H1 (cell line): ENCODE results near the gene ZDHHC24.

ENCODE experiments used
- ASH2L ChIP-seq: fragments of 200-600, 300-600 bp; sonication (generic); IDR thresholded peaks from one replicate; pipeline ENCODE4 v1.7.1; 2017; ENCODE audit warnings: low read length
- EP300 ChIP-seq, 2 experiments: IDR thresholded peaks; 1 replicate in 1 of 2; 2 replicates in 1 of 2; pipeline ENCODE4 v1.6.1; 2011 to 2012; ENCODE audit warnings: low read depth in 2 of 2, low read length in 2 of 2, mild to moderate bottlenecking in 2 of 2, borderline replicate concordance in 1 of 2, inconsistent platforms in 1 of 2, moderate library complexity in 1 of 2
- KDM5A ChIP-seq: fragments of 200-600 bp; IDR thresholded peaks from 2 replicates; pipeline ENCODE4 v1.7.1; 2012; ENCODE audit warnings: mild to moderate bottlenecking, low read length, inconsistent platforms, mixed read lengths
- SIN3A ChIP-seq, 2 experiments: IDR thresholded peaks in 1 of 2; conservative IDR thresholded peaks in 1 of 2; 2 replicates each; pipeline ENCODE4 v1.6.1; 2011 to 2012; ENCODE audit warnings: low read length in 2 of 2, improper control_type of control experiment in 1 of 2, low read depth in 1 of 2, mild to moderate bottlenecking in 1 of 2
- TBP ChIP-seq: IDR thresholded peaks from 2 replicates; pipeline ENCODE4 v1.6.1; 2011; ENCODE audit warnings: low read depth, low read length, improper control_type of control experiment
- ZNF274 ChIP-seq: IDR thresholded peaks from 2 replicates; pipeline ENCODE4 v1.7.0; 2012; ENCODE audit warnings: low read length, borderline replicate concordance; ENCODE audit errors: extremely low read depth
- TF ChIP-seq, protein P1 (sequence below), 3 experiments: IDR thresholded peaks; 1 replicate in 2 of 3; 2 replicates in 1 of 3; pipeline versions ENCODE4 v1.5.1 to v1.6.1; 2011; ENCODE audit warnings: low read length in 3 of 3, mild to moderate bottlenecking in 3 of 3, inconsistent platforms in 2 of 3, low read depth in 1 of 3, moderate library complexity in 1 of 3; ENCODE audit not compliant: insufficient read depth in 1 of 3; ENCODE audit errors: control extremely low read depth in 1 of 3
- TF ChIP-seq, protein P2 (sequence below): IDR thresholded peaks from 2 replicates; pipeline ENCODE4 v1.6.1; 2011; ENCODE audit warnings: low read length, improper control_type of control experiment

DNA sequence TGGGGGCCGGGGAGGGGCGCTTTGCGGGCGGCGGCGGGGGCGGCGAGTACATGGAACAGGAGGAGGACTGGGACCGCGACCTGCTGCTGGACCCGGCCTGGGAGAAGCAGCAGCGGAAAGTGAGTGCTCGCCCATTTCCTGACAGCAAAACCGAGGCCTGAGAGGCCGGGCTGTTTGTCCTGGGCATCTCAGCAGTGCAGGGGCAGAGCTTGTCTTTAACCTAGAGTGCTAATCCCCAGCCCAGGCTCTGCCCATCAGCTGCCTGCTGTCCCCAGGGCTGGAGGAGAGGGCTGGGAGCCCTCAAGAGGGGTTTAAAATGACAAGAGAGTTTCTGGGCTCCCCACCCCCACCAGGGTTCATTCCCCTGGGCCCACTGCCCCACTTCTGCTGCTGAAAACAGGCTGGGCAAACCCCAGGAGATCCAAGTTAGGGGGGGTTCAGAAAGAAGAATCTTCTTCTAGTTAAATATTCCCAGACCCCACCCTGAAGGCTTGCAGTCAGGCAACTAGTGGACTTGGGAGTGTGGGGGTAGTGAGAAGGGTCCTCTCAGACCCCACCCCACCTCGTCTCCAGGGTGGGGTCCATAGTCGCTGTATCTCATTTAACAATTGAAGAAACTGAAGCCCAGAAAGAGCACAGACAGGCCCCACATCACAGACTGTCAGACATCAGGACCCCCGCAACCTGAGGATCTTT lies 1.3 kb upstream of the ZDHHC24 start:
- TF ChIP-seq ZNF274 (no peak), TBP (no peak), SIN3A (conservative IDR thresholded peaks at IDR 0.05 in 1 of 2, IDR thresholded peaks at IDR 0.05 in 1 of 2; ENCODE audit: low read depth in 1 of 2, low read length in 2 of 2) (no peak), ASH2L (no peak), KDM5A (no peak), EP300 (IDR thresholded peaks at IDR 0.05; ENCODE audit: borderline replicate concordance in 1 of 2, low read depth in 2 of 2, low read length in 2 of 2) (no peak)
- TF ChIP-seq, protein P1, sequence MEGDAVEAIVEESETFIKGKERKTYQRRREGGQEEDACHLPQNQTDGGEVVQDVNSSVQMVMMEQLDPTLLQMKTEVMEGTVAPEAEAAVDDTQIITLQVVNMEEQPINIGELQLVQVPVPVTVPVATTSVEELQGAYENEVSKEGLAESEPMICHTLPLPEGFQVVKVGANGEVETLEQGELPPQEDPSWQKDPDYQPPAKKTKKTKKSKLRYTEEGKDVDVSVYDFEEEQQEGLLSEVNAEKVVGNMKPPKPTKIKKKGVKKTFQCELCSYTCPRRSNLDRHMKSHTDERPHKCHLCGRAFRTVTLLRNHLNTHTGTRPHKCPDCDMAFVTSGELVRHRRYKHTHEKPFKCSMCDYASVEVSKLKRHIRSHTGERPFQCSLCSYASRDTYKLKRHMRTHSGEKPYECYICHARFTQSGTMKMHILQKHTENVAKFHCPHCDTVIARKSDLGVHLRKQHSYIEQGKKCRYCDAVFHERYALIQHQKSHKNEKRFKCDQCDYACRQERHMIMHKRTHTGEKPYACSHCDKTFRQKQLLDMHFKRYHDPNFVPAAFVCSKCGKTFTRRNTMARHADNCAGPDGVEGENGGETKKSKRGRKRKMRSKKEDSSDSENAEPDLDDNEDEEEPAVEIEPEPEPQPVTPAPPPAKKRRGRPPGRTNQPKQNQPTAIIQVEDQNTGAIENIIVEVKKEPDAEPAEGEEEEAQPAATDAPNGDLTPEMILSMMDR (IDR thresholded peaks at IDR 0.05; ENCODE audit: control extremely low read depth in 1 of 3, insufficient read depth in 1 of 3, low read depth in 1 of 3, low read length in 3 of 3): no peak
- TF ChIP-seq, protein P2, sequence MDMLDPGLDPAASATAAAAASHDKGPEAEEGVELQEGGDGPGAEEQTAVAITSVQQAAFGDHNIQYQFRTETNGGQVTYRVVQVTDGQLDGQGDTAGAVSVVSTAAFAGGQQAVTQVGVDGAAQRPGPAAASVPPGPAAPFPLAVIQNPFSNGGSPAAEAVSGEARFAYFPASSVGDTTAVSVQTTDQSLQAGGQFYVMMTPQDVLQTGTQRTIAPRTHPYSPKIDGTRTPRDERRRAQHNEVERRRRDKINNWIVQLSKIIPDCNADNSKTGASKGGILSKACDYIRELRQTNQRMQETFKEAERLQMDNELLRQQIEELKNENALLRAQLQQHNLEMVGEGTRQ: no peak
